Measurements from ENCODE around the gene SMIM5. TPM values are rescaled to one million over a fixed set of nuclear protein-coding genes. Genes with fewer than 3 reads are reported as not detected.

SMIM5 gene
- polyA plus RNA-seq, 2 of the 4 experiments (the other 2 are of a cell fraction), result 0.15 to 0.25 TPM

GRCh38 chr17:75601057-75601987 lies 31.9 kb upstream of the SMIM5 start:
- peak overlapping the region; percentile 40 to 64 for H3K27ac ChIP-seq
- H3K9me3 ChIP-seq, result no peaks in the 10 kb centered on the region
- peak overlapping the region; percentile 41 for H3K4me2 ChIP-seq
- FAIRE-seq (no peak), DNase-seq (ENCODE audit: low read depth in 1 of 2, low spot score in 1 of 2) (peak; percentile 82 to 88), ATAC-seq (peak; percentile 55 to 87)
- WGBS (ENCODE audit: missing lambda C conversion rate), result 43% methylated on average over 27 of the region's 28 CpGs
- peaks cover 43% of the 10 kb centered on the region for H3K4me1 ChIP-seq
- ChIA-PET POLR2A (interaction anchor here (0.6 kb wide), 1 partner anchor 179 kb away, joined by 3 read pairs; no protein-coding TSS in a partner anchor), CTCF (interaction anchor here (0.6 to 29.9 kb wide), 48 partner anchors 9 to 517 kb away, joined by 3 to 926 read pairs (median 4); partner anchors contain the start of genes LLGL2, SMIM5, TRIM65 and TSEN54)
- TF ChIP-seq CTCF (IDR thresholded peaks at IDR 0.05) (peak; percentile 86), KDM1A (IDR thresholded peaks at IDR 0.05; ENCODE audit: low read depth) (no peak), ZNF302 (CRISPR knock-in tag; IDR thresholded peaks at IDR 0.05) (0 out of 2 replicates have a peak, but pooled peaks have one; percentile 11), BCL3 (IDR thresholded peaks at IDR 0.05) (no peak), RAD21 (conservative IDR thresholded peaks at IDR 0.05 in 1 of 2, IDR thresholded peaks at IDR 0.05 in 1 of 2) (peak; percentile 62 to 63), CHD4 (IDR thresholded peaks at IDR 0.05; ENCODE audit: borderline replicate concordance) (peak; percentile 56; the same call in 1 of the 2 replicates), SREBF2 (IDR thresholded peaks at IDR 0.05) (no peak), FOSL2 (IDR thresholded peaks at IDR 0.05) (no peak), FOSL2 (CRISPR knock-in tag; IDR thresholded peaks at IDR 0.05) (peak; percentile 46; the same call in 1 of the 2 replicates), SMC3 (IDR thresholded peaks at IDR 0.05) (peak; percentile 68), MAX (IDR thresholded peaks at IDR 0.05) (peak; percentile 50), RARB (CRISPR knock-in tag; IDR thresholded peaks at IDR 0.05) (no peak), RCOR1 (IDR thresholded peaks at IDR 0.05; ENCODE audit: low read depth, low read length) (no peak), KDM5A (IDR thresholded peaks at IDR 0.05) (no peak)
- H3K4me3 ChIP-seq, result no peak overlapping the region

- ChIA-PET POLR2A (interaction anchor here (0.6 kb wide), 1 partner anchor 169 kb away, joined by 3 read pairs; no protein-coding TSS in a partner anchor), CTCF (interaction anchor here (0.6 to 29.9 kb wide), 15 partner anchors 10 to 146 kb away, joined by 3 to 926 read pairs (median 7); partner anchors contain the start of genes LLGL2 and SMIM5)
- 89% methylated on average over 11 of the region's 12 CpGs for WGBS (ENCODE audit: missing lambda C conversion rate)
- TF ChIP-seq HEYL (CRISPR knock-in tag; IDR thresholded peaks at IDR 0.05) (no peak), POLR2AphosphoS2 (conservative IDR thresholded peaks at IDR 0.05; ENCODE audit: low read length) (no peak), JUN (IDR thresholded peaks at IDR 0.05) (no peak), MAFK (IDR thresholded peaks at IDR 0.05; ENCODE audit: partially characterized antibody) (no peak), BHLHE40 (IDR thresholded peaks at IDR 0.05; ENCODE audit: low read depth, low read length) (no peak), RARB (CRISPR knock-in tag; IDR thresholded peaks at IDR 0.05) (no peak), CEBPB (IDR thresholded peaks at IDR 0.05) (no peak), HMGXB4 (CRISPR knock-in tag; IDR thresholded peaks at IDR 0.05; ENCODE audit: borderline replicate concordance) (no peak), CBX2 (IDR thresholded peaks at IDR 0.05; ENCODE audit: borderline replicate concordance, low read depth) (no peak), RAD21 (conservative IDR thresholded peaks at IDR 0.05 in 1 of 2, IDR thresholded peaks at IDR 0.05 in 1 of 2) (no peak), EHF (CRISPR knock-in tag; IDR thresholded peaks at IDR 0.05) (no peak), ELK1 (IDR thresholded peaks at IDR 0.05; ENCODE audit: low read depth, low read length) (no peak), RCOR1 (IDR thresholded peaks at IDR 0.05; ENCODE audit: low read depth, low read length) (no peak), NFE2L2 (conservative IDR thresholded peaks at IDR 0.05; ENCODE audit: low read length) (no peak), POLR2A (IDR thresholded peaks at IDR 0.05; ENCODE audit: low read length) (no peak)
- Histone ChIP-seq H3K4me1 (peaks cover 43% of the 10 kb centered on the region), H3K27ac (peak overlapping the region; percentile 61 to 64; a peak in 4 of 6 replicates), H3K9me3 (no peaks in the 10 kb centered on the region), H3K4me2 (no peak overlapping the region), H3K4me3 (no peak overlapping the region)
- ATAC-seq, result peak; percentile 3 to 11; a peak in 4 of 6 replicates
- no peak for DNase-seq (ENCODE audit: low read depth in 1 of 2, low spot score in 1 of 2)
- no peak for FAIRE-seq
These were observed 30.6 kb upstream of the SMIM5 start for GRCh38 chr17:75602644-75603043.
